ENCODE results near the gene VEGFB.

VEGFB gene

DNA sequence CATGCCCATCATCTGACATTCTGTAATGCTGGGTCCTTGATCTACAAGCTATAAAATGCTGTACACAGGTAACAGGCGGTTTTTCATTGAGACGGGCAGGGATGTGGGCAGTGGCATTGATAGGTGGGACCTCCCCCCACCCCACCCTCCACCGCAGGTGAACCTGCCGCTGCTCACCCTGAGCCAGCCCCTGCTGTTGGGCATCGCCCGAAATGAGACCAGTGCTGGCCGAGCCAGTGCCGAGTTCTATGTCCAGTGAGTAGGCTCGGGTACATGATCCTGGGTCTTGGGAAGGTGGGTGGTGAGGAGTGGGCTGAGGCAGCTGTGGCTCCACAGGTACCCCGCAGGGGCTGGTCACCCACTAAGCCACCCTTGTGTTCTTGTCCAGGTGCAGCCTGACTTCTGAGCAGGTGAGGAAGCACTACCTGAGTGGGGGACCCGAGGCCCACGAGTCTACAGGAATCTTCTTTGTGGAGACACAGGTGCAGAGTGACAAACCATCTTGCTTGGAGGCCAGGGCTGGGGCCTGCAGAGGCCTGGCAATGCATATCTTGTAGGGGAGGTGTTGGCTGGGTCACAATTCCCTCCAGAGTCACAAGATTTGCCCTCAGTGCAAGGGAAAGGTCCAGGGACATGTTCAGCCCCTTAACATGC is 5.2 kb upstream of the VEGFB start:
- peak overlapping the region; percentile 78 for H3K27ac ChIP-seq
- TF ChIP-seq ZFX (IDR thresholded peaks at IDR 0.05) = no peak
- TF ChIP-seq, protein P1, sequence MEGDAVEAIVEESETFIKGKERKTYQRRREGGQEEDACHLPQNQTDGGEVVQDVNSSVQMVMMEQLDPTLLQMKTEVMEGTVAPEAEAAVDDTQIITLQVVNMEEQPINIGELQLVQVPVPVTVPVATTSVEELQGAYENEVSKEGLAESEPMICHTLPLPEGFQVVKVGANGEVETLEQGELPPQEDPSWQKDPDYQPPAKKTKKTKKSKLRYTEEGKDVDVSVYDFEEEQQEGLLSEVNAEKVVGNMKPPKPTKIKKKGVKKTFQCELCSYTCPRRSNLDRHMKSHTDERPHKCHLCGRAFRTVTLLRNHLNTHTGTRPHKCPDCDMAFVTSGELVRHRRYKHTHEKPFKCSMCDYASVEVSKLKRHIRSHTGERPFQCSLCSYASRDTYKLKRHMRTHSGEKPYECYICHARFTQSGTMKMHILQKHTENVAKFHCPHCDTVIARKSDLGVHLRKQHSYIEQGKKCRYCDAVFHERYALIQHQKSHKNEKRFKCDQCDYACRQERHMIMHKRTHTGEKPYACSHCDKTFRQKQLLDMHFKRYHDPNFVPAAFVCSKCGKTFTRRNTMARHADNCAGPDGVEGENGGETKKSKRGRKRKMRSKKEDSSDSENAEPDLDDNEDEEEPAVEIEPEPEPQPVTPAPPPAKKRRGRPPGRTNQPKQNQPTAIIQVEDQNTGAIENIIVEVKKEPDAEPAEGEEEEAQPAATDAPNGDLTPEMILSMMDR (conservative IDR thresholded peaks at IDR 0.05) = no peak

DNA sequence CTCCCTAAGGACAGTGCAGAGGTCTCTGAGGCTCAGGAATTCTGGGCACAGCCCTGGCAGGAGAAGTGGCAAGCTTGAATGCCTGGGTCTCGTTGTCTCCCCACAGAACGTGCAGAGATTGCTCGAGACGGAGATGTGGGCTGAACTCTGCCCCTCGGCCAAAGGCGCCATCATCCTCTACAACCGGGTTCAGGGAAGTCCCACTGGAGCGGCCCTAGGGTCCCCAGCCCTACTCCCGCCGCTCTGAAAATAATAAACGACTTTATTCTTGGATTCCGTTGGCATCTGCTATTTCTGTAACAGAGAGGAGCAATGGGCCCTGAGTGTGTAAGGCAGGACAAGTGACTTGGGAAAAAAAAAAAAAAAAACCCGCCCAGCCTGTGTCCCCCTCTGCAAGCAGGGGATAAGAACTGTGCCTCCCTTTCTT is 4.6 kb upstream of the VEGFB start:
- no peak for TF ChIP-seq ZFX (IDR thresholded peaks at IDR 0.05)
- TF ChIP-seq, protein P1 (conservative IDR thresholded peaks at IDR 0.05) = no peak
- H3K27ac ChIP-seq = peak overlapping the region; percentile 78

DNA sequence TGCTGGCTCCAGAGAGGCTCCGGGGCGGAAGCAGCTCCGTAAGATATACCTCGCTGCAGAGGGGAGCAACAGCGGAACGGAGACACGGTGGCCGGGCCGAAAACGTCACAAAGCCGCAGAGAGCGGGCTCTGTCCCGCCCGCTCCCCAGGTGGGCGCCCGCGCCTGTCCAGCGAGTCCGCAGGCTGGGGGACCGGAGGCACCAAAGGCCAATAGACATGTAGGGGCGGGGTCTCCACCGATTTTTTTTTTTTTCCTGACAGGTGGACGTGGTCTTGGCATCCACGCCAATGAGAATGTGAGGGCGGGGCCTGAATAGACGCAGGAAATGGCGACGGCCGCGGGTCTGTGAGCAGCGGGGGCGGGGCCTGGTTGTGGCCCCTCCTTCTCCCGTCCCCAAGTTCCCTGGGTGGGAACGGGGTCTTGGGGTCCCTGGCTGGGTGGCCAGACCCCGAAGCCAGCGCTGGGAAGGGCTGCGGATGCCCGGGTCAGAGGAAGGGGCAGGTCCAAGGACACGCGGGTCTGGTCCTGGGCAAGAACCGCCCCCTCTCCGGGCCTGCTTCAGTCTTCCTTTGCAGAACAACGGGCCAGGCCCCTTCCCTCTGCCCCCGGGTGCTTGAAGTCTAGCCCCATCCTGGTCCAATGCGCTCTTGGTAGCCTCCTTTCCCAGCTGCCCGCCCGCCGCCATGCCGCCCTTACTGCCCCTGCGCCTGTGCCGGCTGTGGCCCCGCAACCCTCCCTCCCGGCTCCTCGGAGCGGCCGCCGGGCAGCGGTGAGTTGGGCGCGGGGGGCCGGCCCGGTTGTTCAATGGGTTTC is 4.0 kb upstream of the VEGFB start, which contains the start of gene DNAJC4:
TSS of gene DNAJC4 (plus strand) at position 378 of the 814 bp plus-strand sequence. CDS start at position 685, 307 bp downstream.
- H3K27ac ChIP-seq = peak within 1 kb of the TSS; percentile 78
- TF ChIP-seq ZFX (IDR thresholded peaks at IDR 0.05) = no peak; the same call in 1 of the 2 replicates
- TF ChIP-seq, protein P1 (conservative IDR thresholded peaks at IDR 0.05) = no peak

DNA sequence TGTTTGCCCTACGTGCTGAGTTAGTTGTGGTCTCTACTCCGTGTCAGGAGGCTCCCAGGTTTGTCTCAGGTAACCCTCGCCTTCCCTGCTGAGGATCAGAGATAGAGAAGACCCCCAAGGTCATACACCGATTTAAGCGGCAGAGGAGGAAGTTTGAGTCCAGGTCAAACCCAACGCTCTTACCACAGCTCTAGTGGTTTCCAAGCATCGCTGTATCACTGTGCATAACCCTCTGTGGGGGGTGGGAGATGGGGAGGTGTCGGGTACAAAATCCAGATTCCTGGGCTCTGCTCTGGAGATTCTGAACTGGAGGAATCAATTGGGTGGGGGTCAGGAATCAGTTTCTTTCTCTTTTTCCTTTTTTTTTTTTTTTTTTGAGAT is 3.4 kb upstream of the VEGFB start:
- H3K27ac ChIP-seq = peak overlapping the region; percentile 78
- TF ChIP-seq ZFX (IDR thresholded peaks at IDR 0.05) = no peak
- TF ChIP-seq, protein P1 (conservative IDR thresholded peaks at IDR 0.05) = no peak

DNA sequence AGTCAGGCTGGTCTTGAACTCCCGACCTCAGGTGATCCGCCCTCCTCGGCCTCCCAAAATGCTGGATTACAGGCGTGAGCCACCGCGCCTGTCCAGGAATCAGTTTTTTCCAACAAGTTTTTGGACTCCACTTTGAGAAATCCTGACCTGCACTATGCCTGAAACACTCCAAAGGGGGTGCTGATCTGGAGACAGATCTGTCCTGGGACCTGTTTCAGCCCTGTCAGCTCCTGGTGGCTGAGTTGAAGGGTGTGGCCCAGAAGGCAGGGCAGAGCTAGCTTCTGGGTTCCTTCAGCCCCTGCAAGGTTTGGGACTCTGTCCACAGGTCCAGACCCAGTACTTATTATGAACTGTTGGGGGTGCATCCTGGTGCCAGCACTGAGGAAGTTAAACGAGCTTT is 2.8 kb upstream of the VEGFB start:
- H3K27ac ChIP-seq = no peak overlapping the region
- TF ChIP-seq, protein P1 (conservative IDR thresholded peaks at IDR 0.05) = no peak
- no peak for TF ChIP-seq ZFX (IDR thresholded peaks at IDR 0.05)

DNA sequence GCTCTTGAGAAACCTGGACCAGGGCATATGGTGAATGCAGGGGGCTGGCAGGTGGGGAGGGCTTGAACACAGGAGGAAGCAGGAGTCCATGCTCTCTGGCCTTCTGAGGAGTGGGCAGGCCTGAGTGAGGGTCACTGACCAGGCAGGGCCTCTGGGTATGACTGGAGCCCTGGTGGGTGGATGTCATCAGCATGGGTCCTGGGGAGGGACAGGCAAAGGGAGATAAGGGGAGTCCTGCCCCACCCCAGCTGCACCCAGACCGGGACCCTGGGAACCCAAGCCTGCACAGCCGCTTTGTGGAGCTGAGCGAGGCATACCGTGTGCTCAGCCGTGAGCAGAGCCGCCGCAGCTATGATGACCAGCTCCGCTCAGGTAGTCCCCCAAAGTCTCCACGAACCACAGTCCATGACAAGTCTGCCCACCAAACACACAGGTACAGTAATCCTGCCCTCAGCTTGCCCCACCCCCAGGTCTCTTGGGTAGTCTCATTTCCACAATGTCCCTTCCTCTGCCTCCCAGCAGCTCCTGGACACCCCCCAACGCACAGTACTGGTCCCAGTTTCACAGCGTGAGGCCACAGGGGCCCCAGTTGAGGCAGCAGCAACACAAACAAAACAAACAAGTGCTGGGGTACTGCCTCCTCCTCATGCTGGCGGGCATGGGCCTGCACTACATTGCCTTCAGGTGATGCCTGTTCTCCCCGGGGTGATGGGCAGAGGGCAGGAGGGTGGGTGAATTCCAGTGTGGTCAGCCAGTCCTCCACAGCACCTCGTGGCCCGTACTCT is 2.0 kb upstream of the VEGFB start:
- no peak for TF ChIP-seq ZFX (IDR thresholded peaks at IDR 0.05)
- TF ChIP-seq, protein P1 (conservative IDR thresholded peaks at IDR 0.05) = no peak
- no peak overlapping the region for H3K27ac ChIP-seq

All from C4-2B (cell line).